GM21576 (cell line): Measurements from ENCODE around the gene PEX16.
A peak's percentile ranks its signal among the peaks of the same experiment; 100 is the strongest.

Experiments used
- ATAC-seq: cut with Tn5 transposase; IDR thresholded peaks from one replicate; pipeline ENCODE4 v1.9.1; 2021; ENCODE audit warnings: mild to moderate bottlenecking, moderate library complexity; ENCODE audit not compliant: unreplicated experiment

PEX16 gene

DNA sequence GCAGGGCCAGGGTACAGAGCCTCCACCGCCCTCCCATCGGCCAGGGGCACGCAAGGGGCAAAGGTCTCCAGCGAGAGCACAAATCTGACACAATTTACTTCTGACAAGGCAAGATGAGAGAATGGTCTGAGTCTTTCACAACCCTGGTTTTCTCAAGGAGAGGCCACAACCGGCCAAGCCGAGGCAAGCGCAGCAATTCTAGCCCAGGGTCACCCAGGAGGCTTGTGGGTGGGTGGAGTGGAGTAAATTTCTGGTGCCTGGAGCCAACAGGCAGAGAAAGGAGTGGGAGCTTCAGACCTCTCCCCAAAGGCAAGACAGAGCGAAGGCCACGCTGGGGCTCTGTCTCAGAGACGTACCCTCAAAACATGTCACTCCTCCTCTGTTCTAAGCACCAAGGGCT, 14.1 kb upstream of the PEX16 start:
- no peak for ATAC-seq

DNA sequence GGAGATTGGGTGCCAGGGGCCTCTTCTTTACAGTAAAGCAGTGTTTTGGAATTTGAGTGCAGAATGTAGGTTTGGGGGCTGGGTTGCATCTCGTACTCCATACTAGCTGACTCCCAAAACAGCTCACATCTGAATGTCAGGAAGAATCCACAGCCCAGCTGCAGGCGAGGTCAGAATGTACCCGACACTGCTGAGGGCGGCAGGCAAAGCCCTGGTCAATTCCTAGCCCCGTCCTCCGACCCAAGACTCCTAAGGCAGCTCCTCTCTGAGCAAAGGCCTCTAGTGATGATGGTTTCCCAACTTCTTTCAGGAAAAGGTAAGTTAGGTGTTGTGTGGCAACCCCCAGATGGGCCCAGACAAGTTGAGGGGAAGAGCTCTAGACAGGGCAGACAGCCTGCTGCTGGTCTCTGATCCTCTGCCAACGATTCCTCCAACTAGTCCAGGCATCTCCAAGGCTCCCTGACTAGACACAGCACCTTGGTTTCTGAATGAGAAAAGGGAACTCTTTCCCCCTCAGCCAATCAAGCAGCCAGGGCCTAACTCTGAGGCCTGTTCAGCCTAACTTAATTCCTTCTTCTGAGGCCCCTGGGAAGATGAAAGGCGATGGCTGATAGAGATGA, 13.4 kb upstream of the PEX16 start:
- ATAC-seq = no peak

DNA sequence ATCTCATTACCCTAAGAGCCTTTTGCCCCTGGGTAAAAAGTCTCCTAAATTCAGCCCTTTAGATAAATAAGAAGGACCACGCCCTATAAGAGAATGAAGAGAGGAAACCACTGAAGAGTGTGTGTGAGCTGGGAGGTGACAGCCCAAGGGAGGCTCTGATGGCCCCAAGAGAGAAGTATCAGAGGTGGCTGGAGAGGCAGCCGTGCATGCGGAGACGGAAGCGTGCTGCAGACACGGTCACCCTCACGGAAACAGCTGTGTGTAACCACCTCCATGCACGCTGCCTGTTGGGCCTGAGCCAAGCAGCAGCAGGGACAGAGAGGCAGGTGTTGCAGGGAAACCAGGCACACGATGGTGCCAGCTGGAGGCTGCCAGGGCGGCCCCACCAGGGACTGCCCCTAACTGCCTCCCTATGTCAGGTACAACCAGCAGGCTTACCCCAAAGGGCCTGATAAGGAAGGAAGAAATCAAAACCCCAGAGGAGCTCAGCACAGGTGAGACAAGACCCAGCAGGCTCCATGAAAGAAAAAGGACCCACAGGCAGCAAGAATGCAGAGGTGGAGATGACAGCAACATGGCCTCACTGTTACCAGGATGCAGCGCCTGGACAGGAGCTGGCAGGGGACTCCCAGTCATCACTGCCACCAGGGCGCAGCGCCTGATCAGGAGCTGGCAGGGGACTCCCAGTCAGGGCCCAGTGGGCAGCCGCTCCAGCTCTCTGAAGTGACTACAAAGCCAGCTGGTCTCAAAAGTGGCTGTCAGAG, 12.5 kb upstream of the PEX16 start:
- peak; percentile 96 for ATAC-seq

DNA sequence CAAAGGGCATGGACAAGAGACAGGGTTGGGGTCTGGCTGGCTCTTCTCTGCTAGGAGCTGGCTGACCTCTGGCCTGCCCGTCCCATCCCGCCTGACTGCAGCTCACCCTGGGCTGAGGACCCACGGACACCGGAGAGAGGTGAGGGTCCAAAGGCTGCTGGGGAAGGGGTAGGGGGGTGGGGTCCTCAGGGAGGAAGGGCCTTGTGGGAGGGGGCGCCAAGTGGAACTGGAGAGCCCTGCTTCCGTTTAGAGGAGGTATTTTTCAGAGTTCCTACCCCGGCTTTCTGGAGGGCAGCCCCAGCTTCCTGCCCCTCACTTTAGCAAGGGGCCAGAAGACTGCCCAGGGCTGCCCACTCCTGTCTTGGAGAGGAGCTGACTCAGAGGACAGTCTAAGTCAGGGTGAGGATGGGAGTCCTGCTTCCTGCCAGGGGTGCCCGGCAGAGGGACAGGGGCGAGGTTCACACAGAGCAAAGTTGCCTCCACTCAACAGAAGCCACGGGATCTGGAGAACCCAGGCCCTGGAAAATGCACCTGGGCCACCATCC, 11.9 kb upstream of the PEX16 start:
- ATAC-seq = no peak

DNA sequence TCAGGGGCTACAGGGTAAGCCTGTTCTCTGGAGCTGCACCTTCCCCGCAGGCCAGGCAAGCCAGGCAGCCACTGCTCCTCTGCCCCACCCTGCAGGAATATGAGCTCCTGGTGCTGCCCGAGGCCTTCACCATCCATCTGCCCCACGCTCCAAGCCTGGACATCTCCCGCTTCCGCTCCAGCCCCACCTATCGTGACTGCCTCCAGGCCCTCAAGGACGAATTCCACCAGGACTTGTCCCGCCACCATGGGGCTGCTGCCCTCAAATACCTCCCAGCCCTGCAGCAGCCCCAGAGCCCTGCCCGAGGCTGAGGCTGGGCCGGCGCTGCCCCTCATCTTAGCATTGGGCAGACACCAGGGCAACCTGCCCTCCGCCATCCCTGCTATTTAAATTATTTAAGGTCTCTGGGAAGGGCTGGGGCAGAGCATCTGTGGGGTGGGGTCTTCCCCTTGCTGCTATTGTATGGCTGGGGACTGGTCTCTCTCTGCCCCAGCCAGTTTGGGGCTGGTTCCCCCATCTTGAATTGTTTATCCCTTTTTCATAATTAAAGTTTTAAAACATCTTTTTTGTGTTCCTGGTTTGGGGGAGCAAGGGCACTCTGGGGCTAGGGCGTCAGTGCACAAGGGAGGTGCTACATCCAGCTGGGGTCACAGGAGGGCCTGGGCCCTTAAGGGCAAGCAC, 11.0 kb upstream of the PEX16 start:
- ATAC-seq = no peak

DNA sequence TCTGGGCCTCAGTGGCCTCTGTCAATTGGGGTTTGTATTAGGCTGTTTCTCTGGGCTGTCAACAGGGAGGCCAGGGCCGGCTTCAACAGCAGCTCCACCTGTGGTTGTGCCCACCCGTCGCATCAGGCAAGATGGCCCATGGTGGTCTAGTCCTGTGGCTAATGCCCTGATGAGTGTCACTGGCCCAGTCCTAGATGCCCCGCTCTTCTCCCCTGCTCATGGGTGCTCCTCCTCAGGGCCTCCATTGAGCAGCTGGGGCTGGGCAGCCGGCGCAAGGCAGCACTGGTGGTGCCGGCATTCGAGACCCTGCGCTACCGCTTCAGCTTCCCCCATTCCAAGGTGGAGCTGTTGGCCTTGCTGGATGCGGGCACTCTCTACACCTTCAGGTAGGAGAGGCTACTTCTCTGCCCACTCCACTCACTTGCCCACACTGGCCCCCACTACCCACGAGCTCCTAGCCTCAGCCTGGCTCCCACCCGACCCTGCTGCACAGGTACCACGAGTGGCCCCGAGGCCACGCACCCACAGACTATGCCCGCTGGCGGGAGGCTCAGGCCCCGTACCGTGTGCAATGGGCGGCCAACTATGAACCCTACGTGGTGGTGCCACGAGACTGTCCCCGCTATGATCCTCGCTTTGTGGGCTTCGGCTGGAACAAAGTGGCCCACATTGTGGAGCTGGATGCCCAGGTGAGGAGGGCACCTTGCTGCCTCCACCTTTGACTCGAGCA, 10.2 kb upstream of the PEX16 start:
- no peak for ATAC-seq

DNA sequence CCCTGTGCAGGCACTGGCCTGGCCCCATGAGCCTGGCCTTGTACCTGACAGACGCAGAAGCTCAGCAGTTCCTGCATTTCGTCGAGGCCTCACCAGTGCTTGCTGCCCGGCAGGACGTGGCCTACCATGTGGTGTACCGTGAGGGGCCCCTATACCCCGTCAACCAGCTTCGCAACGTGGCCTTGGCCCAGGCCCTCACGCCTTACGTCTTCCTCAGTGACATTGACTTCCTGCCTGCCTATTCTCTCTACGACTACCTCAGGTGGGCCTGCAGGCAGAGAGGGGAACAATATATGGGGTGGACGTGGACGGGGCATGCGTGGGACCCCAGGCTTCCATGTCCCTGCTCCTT, 9.6 kb upstream of the PEX16 start:
- ATAC-seq = no peak

DNA sequence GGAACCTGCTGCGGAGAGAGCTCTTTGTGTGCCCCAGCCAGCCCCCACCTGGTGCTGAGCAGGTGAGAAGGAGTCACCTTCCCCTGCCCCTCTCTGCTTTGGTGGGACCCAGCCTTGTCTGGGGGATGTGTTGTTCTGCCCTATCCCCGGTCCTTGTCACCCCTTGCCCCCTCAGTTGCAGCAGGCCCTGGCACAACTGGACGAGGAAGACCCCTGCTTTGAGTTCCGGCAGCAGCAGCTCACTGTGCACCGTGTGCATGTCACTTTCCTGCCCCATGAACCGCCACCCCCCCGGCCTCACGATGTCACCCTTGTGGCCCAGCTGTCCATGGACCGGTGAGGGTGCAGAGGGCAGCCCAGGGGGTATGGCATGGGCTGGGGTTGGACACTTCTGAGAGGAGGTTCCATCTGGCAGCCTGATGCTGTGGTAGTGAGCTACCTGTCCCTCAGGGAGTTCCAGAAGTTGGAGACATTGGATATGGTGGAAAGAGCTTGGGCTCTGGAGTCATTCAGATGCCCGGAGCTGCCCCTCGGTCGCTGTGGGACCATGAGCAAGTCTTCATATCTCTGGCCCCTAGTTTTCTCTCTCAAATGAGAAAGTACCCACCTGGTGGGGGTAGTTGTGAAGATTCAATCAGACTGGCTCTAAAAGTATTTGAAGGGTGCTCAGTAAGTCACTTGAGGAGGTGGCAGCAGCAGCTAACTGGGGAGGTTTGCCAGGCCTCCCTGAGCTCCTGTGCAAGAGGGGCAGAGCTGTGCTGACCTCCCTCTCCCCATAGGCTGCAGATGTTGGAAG, 9.1 kb upstream of the PEX16 start:
- ATAC-seq = no peak

DNA sequence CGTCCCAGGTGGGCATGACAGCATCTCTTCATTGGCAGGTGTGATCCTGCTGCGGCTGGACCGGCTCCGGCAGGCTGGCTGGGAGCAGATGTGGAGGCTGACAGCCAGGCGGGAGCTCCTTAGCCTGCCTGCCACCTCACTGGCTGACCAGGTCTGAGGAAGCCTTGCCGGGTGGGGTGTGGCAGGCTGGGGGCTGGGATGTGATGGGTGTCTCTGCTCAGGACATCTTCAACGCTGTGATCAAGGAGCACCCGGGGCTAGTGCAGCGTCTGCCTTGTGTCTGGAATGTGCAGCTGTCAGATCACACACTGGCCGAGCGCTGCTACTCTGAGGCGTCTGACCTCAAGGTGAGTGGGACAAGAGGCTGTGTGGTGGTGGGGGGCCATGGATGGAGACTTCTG, 8.3 kb upstream of the PEX16 start:
- ATAC-seq = no peak

DNA sequence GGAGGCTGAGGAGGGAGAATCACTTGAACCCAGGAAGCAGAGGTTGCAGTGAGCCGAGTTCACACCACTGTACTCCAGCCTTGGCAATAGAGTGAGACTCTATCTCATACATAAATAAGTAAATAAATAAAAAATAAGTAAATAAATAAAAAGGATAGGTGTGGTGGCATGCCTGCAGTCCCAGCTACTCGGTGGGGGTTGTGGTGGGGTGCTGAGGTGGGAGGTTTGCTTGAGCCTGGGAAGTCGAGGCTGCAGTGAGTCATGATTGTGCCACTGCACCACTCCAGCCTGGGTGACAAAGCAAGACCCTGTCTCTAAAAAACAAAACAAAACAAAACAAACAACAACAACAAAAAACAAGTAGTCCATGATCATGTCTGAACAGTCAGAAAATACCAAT, 7.9 kb upstream of the PEX16 start:
- no peak for ATAC-seq

DNA sequence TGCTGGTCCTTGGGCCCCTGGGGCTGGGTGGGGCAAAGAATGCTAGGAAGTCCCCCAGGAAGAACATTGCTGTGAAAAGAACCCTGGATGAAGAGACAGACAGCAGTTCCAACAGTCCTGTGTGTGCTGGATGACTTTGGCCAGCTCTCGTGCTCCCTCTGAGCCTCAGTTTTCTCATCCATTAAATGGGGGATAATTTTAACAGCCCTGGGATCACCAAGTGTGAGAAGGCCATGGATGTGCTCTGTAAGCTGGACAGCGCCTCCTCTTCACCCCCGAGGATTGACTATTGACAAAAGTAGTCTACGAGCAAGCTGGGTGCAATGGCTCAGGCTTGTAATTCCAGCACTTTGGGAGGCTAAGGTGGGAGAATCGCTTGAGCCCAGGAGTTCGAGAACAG, 7.2 kb upstream of the PEX16 start:
- no peak for ATAC-seq

DNA sequence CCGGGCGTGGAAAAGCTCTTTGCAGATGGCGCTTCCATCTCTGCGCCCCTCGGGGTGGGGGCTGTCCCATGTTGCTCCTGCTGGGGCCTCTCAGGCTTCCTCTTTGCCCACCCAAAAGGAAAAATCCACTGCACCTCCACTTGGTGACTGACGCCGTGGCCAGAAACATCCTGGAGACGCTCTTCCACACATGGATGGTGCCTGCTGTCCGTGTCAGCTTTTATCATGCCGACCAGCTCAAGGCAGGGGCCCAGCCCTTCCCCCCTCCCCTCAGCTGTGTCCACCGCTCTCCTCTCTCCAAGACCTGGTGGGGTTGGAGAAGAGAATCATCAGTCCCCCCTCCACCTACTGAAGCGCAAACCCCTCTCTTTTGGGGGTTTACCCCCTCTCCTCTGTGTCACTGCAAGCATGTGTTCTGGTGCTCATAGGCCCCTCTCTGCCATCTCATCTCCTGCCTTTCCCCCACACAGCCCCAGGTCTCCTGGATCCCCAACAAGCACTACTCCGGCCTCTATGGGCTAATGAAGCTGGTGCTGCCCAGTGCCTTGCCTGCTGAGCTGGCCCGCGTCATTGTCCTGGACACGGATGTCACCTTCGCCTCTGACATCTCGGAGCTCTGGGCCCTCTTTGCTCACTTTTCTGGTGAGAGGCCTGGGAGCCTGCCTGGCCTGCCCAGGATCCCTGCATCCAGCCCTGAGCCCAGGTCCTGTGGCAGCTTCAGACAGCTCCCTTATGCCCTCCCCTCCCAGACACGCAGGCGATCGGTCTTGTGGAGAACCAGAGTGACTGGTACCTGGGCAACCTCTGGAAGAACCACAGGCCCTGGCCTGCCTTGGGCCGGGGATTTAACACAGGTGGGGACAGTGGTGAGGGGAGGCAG, 6.6 kb upstream of the PEX16 start:
- no peak for ATAC-seq

DNA sequence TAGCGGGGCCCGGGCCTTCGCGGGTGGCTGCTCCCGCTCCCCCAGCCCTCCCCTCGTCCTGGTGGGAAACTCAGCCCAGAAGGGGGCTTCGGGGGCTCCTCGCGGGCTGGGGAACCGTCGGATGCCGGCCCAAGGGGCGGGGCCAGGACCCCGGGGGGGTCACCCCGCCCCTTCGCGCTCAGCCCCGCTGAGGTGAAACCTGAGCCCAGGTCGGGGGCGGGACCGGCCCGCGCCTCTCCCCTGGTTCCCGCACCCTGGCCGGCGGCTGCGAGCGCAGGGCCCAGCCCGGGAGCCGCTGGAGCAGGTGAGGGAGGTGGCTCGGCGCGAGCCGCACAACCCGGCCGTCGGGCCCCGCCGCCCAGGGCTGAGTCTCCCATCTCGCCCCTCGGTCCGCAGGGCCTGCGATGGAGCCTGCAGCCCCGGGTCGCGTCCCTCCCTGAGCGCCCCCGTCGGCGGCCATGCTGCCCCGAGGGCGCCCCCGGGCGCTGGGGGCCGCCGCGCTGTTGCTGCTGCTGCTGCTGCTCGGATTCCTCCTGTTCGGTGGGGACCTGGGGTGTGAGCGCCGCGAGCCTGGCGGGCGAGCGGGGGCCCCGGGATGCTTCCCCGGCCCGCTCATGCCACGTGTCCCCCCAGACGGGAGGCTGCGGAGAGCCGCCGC, 4.9 kb upstream of the PEX16 start, which contains the start of gene LARGE2:
LARGE2 (plus strand) TSS at position 232 of the 658 bp plus-strand sequence; CDS start at position 459, 227 bp downstream.
- no peak for ATAC-seq

DNA sequence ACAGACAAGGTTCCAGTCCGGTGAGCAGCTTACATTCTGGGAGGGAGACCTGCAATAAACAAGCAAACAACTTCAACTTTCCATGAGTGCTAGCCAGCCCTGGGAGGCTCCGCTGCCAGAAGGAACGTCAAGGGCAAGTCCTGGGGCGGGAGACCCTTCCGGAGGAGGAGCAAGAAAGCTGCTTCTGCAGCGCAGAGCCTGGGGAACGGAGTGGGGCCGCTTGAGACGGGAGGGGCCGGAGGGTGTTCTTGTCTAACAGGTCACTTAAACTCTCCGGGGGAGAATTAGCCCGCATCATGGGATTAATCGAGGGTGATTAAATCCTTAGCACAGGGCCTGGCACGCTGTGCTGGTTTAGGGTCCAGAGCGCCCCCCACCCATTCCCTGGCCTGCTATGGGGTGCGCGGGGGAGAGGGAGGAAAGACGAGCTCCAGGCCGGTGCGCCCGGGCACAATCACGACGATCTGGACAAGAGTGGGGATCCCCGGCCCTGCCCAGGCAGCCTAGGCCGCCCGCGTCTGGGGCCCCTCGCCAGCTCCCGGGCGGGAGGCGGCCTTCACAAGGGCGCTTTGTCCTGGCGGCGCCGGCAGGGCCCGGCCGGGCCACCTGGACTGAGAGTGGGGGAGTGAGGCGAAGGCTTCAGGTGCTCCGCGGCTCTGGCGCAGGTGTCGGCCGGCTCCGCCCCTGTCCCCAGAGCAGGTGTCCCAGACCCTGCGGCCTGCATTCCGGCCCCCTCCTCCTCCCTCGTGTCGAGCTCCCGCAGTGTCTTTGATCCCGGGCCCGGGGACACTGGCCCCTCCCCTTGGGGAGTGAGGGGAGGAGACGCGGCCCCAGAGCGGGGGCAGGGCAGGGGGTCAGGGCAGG, 4.1 kb upstream of the PEX16 start:
- no peak for ATAC-seq

DNA sequence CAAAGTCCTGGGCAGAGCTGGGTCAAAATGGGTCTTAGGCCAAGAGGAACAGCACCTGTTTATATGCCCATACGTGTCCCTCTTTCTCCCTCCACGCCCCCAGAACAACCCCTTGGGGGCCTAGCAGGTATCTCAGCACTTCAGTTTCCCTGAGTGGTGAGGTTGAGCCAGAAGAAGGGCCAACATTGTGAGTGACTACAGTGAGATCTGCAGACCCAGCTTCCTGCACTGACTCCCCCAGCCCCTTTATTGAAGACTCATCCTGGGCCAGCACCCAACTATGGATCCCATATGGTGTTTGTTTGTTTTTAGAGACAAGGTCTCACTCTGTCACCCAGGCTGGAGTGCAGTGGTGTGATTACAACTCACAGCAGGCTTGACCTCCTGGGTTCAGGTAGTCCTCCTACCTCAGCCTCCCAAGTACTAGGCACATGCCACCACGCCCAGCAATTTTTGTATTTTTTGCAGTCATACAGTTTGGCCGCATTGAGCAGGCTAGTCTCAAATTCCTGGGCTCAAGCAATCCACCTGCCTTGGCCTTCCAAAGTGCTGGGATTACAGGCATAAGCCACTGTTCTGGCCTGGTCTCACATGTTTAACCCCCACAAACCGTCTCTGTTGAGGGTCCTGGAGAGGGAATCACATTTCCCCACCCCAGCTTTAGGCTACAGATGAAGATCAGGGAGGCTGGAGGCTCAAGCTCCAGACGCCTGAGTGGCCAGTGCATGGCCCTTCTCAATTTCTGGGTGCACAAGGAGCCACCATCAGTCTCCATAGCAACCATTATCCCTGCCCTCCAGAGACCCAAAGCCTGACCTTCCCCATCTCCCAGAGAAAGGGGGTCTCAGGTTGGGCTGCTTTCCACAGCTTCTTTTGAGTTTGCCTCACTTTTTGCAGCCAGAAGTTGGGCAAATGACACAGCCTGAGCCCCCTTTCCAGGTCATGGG, 3.1 kb upstream of the PEX16 start:
- ATAC-seq = no peak

DNA sequence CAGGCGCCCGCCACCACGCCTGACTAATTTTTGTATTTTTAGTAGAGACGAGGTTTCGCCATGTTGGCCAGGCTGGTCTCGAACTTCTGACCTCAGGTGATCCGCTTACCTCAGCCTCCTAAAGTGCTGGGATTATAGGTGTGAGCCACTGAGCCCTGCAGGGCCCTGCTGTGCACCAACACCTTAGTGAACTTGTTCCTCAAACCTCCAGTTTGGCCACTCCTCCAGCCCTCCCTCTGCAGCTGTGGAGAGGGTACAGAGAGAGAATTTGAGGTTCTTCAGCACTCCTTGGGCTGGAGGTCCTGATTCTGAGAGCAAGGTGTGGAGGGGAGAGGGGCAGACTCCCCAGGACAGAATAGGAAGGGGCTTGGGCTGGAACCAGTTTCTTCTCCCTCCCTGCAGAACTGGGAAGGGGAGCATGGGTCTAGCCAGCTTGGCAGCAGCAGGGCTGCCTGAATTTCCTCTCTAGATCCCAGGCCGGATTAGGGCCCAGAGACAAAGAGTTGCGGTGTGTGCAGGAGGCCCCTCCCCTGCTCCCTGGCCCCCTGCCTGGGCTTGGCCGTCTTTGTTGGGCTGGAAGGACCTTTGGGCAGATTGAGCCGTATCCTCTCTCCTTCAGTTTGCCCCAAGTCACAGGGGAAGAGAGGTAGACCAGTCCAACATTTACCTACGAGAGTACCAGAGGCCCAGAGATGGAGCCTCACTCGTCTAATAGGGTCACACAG, 2.3 kb upstream of the PEX16 start:
- no peak for ATAC-seq
